Measurements from ENCODE around the gene IFIT3. TPM values are rescaled to one million over a fixed set of nuclear protein-coding genes. Genes with fewer than 3 reads are reported as not detected.

The IFIT3 gene
- total RNA-seq, 1 donor from 2014 or later: 5.3 TPM

DNA sequence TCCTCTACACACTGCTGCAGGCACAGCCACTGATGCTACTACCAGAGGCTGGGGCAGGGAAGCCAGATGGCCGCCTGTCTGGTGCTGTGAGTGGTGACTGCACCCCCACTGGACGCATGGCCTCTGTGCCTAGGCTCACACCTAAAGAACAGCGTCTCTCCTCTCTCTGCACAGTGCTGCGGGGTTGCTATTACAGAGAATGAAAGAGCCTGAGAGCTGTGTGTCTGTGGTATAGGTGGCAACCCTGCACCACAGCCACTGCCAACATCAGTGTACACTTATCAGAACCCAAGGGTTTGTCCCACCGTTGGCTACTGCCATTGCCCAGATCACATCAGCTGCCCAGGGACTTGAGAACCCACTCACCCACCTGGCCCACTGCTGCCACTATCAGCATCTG lies 30.0 kb upstream of the IFIT3 start:
- H3K4me3 ChIP-seq (ENCODE audit: low read depth, low read length): no peak overlapping the region
- DNase-seq (ENCODE audit: low read depth): no peak
- TF ChIP-seq, protein P1, sequence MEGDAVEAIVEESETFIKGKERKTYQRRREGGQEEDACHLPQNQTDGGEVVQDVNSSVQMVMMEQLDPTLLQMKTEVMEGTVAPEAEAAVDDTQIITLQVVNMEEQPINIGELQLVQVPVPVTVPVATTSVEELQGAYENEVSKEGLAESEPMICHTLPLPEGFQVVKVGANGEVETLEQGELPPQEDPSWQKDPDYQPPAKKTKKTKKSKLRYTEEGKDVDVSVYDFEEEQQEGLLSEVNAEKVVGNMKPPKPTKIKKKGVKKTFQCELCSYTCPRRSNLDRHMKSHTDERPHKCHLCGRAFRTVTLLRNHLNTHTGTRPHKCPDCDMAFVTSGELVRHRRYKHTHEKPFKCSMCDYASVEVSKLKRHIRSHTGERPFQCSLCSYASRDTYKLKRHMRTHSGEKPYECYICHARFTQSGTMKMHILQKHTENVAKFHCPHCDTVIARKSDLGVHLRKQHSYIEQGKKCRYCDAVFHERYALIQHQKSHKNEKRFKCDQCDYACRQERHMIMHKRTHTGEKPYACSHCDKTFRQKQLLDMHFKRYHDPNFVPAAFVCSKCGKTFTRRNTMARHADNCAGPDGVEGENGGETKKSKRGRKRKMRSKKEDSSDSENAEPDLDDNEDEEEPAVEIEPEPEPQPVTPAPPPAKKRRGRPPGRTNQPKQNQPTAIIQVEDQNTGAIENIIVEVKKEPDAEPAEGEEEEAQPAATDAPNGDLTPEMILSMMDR (conservative IDR thresholded peaks at IDR 0.05; ENCODE audit: low read depth, low read length): no peak

DNA sequence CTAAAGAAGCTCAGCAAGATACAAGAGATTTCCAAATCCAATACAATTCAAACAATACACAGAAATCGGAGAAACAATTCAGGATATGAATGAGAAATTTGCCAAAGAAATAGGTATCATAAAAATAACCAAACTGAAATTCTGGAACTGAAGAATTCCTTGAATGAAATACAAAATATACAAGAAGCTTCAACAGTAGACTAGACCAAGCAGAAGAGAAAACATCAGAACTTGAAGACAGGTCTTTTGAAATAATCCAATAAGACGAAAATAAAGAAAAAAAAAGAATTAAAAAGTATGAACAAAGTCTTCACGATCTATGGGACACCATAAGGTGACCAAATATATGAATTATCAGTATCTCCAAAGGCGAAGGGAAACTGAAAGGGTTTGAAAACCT lies 28.8 kb upstream of the IFIT3 start:
- DNase-seq (ENCODE audit: low read depth): no peak
- no peak overlapping the region for H3K4me3 ChIP-seq (ENCODE audit: low read depth, low read length)
- TF ChIP-seq, protein P1 (conservative IDR thresholded peaks at IDR 0.05; ENCODE audit: low read depth, low read length): no peak

DNA sequence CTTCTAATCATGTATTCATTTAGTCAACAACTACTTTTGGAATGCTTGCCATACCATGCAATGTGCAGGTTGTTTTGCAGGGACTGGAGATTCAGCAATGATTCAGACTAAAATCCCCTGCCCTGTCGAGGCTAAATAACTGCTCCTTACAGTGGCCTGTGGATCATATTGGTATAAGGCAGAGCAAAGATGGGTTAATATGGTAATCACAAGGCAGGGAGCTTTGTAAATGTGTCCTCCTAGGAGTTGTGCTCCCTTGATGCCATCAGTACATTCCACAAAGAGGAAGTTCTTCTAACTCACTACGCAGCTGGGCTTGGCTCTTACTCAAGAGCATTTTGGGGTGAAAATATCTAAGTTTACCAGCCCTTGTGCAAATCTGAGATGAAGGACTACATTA lies 26.6 kb upstream of the IFIT3 start:
- peak overlapping the region; percentile 57 for H3K4me3 ChIP-seq (ENCODE audit: low read depth, low read length)
- TF ChIP-seq, protein P1 (conservative IDR thresholded peaks at IDR 0.05; ENCODE audit: low read depth, low read length): no peak
- DNase-seq (ENCODE audit: low read depth): no peak

DNA sequence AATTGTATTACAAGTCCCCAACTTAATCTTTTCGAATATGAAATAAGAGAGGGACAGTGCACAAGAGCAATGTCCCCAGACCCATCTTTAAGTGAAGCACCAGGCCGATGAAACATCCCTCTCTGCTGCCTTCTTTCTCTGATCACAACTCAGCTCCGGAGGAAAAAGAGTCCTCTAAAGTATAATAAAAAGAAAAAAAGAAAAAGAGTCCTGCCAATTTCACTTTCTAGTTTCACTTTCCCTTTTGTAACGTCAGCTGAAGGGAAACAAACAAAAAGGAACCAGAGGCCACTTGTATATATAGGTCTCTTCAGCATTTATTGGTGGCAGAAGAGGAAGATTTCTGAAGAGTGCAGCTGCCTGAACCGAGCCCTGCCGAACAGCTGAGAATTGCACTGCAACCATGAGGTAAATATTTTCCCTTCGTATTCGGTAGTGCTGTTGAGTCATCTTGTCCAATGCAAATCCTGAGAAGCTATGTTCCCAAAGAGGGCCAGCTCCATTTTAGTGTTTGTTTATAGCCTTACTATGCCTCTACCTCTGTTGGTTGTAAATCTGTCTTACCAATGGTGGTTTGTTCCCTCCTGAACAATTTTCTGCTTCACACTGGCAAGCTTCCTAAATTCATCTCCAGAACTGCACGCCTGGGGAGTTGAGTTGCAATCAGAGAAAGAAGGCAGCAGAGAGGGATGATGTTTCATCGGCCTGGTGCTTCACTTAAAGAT lies 25.9 kb upstream of the IFIT3 start, which contains the start of gene IFIT2:
IFIT2 (plus strand) TSS at position 326 of the 725 bp plus-strand sequence; CDS start at position 404, 78 bp downstream.
- TF ChIP-seq, protein P1 (conservative IDR thresholded peaks at IDR 0.05; ENCODE audit: low read depth, low read length): no peak
- H3K4me3 ChIP-seq (ENCODE audit: low read depth, low read length): peak within 1 kb of the TSS; percentile 57
- no peak for DNase-seq (ENCODE audit: low read depth)

DNA sequence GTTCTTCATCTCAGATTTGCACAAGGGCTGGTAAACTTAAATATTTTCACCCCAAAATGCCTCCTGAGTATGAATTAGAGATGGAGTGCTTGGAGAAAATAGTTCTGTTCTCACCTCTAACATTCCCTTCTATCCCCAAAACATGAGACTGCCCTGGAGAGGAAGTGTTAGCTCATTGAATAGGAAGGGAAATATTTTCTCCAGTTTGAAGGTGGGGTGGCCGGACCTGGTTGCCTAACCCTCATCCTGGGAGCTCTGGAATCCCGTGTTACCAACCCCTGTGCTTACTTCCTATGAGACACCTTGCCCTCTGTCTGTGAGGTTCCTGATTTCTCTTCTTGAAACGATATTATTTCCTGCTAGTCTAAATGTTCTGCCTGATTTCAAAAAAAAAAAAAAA lies 25.2 kb upstream of the IFIT3 start:
- DNase-seq (ENCODE audit: low read depth): no peak
- TF ChIP-seq, protein P1 (conservative IDR thresholded peaks at IDR 0.05; ENCODE audit: low read depth, low read length): no peak
- peak overlapping the region; percentile 57 for H3K4me3 ChIP-seq (ENCODE audit: low read depth, low read length)

DNA sequence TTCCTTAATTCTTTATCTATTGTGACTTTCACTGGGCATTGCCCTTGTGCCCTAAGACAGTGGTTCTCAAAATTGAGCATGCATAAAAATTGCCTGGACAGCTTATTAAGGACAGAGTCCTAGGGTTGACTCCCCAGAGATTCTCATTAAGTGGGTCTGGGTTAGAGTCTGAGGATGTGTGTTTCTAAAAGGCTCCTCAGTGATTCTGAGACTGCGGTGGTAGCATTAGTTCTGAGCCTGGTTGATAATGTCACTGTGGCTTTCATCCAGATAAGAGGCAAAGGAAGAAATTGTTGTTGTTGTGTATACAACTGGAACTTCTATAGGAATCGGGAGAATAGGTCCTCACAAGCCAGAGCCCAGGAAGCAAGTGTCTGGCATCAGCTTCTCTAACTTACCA lies 24.6 kb upstream of the IFIT3 start:
- TF ChIP-seq, protein P1 (conservative IDR thresholded peaks at IDR 0.05; ENCODE audit: low read depth, low read length): no peak
- peak overlapping the region; percentile 57 for H3K4me3 ChIP-seq (ENCODE audit: low read depth, low read length)
- no peak for DNase-seq (ENCODE audit: low read depth)

DNA sequence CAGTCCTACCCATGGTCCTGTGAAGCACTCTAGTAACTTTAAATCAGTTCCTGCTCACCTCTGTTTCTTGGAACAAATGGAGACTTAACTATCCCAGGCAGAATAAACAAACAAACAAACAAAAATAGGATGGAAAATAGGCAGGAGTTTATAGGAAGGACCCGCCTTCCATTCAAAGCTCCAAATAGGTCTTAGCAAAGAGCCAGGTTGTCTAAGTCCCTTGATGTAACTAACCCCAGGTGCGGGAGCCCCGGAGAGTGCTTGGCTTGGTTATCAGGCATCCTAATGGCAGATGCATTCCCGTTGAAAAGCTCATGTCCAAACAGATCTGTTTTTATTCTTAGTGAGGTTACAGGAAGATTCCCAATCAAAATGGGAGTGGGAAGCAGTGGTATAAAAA lies 23.8 kb upstream of the IFIT3 start:
- TF ChIP-seq, protein P1 (conservative IDR thresholded peaks at IDR 0.05; ENCODE audit: low read depth, low read length): no peak
- DNase-seq (ENCODE audit: low read depth): no peak
- no peak overlapping the region for H3K4me3 ChIP-seq (ENCODE audit: low read depth, low read length)

Measured in epithelial cell of proximal tubule (primary cell).